Astrocyte (in vitro differentiated cells and primary cell): ENCODE data around the gene SLC39A3.

Source experiments
- CTCF ChIP-seq: IDR thresholded peaks from 2 replicates; pipeline ENCODE4 v1.5.1; 2011; ENCODE audit warnings: low read depth, mild to moderate bottlenecking, inconsistent platforms, low read length, moderate library complexity; ENCODE audit not compliant: insufficient read depth
- EZH2 ChIP-seq: IDR thresholded peaks from 2 replicates; pipeline ENCODE4 v1.6.1; 2012; ENCODE audit warnings: mild to moderate bottlenecking, low read length, inconsistent platforms; ENCODE audit not compliant: insufficient read depth

- TF ChIP-seq CTCF (no peak), EZH2 (peak; percentile 28)
These were observed 37.4 kb downstream of the SLC39A3 start, which contains the start of gene GNG7 for GRCh38 chr19:2702170-2703076.
